ENCODE measurements around the gene FHAD1.

The FHAD1 gene

DNA sequence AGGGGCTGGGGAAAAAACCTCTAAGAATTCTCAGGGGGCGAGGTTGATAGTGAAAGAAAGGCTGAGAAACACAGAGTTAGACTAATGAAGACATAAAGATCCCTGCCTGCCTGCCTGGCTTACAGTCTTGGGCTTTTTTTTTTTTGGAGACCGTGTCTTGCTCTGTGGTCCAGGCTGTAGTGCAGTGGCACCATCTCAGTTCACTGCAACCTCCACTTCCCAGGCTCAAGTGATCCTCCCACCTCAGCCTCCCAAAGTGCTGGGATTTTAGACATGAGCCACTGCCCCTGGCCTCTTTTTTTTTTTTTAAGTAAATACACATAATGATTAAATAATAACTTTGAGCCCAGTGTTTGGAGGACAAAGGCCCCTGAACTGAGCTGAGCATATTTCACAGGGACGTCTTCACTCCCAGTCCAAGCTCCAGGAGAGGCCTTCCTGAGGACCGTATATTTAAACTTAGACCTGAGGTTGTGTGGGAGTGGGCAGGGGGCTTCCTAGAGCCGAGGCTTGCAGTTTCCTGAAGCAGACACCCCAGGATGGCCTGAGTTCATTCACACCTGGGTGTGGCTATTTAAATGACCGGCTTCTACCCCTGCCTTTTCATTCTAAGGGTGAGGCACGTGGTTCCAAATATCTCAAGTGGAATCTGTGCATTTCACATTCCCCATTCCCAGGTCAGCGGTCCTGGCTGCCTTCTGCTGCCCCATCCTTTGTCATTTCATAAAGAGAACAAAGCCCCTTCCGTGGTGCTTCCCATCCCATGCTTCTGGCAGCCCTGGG lies 146.6 kb downstream of the FHAD1 start:
- DNase-seq (ENCODE audit: low read depth in 1 of 2, low spot score in 1 of 2): peak in 1 of 2 experiments; percentile 28
- no peak for TF ChIP-seq JUND (IDR thresholded peaks at IDR 0.05; ENCODE audit: low read depth)
- in situ Hi-C loops (cut with HindIII; ENCODE audit: low pct_unique_long_range_greater_than_20kb, low sequenced_read_pairs): no loop called here

DNA sequence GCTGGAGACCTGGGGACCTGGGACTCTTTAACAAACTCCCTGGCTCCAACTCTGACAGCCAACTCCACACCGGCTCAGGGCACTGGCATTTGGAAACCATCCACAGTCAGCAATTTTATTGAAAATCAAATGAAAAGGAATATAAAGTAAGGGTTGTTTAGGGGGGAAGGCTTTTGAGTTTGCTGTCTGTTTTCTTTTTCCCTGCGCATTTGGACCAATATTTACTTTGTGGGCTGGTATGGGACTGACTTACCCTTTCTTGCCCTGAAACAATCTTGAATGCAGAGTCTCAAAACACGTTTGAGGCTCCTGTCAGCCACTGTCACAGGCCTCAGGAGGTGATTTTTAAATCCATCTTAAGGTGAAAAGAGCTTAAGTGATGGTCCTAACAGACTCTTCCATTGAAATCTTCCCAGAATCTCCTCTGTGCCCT lies 147.3 kb downstream of the FHAD1 start:
- no peak for DNase-seq (ENCODE audit: low read depth in 1 of 2, low spot score in 1 of 2)
- no peak for TF ChIP-seq JUND (IDR thresholded peaks at IDR 0.05; ENCODE audit: low read depth)
- in situ Hi-C loops (cut with HindIII; ENCODE audit: low pct_unique_long_range_greater_than_20kb, low sequenced_read_pairs): no loop called here

DNA sequence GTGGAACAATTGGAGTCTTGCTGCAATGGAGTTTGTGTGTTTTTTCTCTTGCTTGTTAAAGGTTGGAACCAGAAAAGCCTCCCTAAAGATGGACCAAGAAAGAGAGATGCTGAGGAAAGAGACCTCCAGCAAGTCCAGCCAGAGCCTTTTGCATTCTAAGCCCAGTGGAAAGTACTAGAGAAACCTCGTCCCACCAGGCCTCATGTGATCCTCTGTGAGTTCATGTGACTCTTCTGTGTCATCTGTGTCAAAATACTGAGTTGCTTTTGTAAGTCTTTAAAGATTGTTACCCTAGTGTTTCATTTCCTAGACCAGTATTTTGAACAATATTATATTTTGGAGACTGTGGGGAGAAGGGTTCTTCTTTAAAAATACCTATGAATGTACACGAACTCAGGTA lies 150.2 kb downstream of the FHAD1 start:
- no peak for DNase-seq (ENCODE audit: low read depth in 1 of 2, low spot score in 1 of 2)
- in situ Hi-C loops (cut with HindIII; ENCODE audit: low pct_unique_long_range_greater_than_20kb, low sequenced_read_pairs): no loop called here
- no peak for TF ChIP-seq JUND (IDR thresholded peaks at IDR 0.05; ENCODE audit: low read depth)

DNA sequence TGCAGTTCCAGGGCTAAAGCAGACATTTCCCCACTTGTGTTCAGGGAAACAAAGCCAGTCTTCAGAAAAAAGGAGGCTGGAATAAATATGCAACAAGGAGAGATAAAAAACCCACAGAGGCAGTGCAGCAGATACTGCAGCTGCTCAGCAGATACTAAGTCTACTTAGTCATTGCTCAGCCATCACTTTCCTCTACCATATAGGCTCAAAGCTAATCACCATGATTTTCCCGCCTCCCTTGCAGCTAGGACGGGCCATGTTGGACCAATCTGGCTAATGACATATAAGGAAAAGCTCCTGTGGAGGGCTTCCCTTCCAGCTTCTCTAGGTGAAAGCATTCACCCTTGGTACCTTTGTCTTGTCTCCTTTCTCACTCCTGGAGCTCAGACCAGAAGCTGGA lies 152.7 kb downstream of the FHAD1 start:
- no peak for DNase-seq (ENCODE audit: low read depth in 1 of 2, low spot score in 1 of 2)
- in situ Hi-C loops (cut with HindIII; ENCODE audit: low pct_unique_long_range_greater_than_20kb, low sequenced_read_pairs): no loop called here
- no peak for TF ChIP-seq JUND (IDR thresholded peaks at IDR 0.05; ENCODE audit: low read depth)

DNA sequence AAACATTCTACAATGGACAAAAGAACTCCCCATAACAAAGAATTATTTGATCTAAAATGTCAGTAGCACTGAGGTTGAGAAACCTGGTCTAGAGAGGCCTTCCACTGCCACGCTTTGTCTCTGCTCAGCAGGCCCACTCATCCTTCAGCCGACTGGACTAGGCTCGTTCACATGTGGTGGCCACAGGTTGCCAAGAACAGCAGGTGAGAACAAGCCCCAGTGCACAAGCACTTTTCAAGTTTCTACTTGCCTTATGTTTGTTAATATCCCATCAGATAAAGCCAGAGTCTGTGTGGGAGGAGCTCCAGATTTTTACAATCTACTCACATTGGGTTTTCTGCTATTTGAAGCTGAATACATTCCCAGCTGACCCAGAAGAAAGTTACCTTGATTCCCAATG lies 153.6 kb downstream of the FHAD1 start:
- in situ Hi-C loops (cut with HindIII; ENCODE audit: low pct_unique_long_range_greater_than_20kb, low sequenced_read_pairs): no loop called here
- TF ChIP-seq JUND (IDR thresholded peaks at IDR 0.05; ENCODE audit: low read depth): no peak
- DNase-seq (ENCODE audit: low read depth in 1 of 2, low spot score in 1 of 2): peak in 1 of 2 experiments; percentile 81

DNA sequence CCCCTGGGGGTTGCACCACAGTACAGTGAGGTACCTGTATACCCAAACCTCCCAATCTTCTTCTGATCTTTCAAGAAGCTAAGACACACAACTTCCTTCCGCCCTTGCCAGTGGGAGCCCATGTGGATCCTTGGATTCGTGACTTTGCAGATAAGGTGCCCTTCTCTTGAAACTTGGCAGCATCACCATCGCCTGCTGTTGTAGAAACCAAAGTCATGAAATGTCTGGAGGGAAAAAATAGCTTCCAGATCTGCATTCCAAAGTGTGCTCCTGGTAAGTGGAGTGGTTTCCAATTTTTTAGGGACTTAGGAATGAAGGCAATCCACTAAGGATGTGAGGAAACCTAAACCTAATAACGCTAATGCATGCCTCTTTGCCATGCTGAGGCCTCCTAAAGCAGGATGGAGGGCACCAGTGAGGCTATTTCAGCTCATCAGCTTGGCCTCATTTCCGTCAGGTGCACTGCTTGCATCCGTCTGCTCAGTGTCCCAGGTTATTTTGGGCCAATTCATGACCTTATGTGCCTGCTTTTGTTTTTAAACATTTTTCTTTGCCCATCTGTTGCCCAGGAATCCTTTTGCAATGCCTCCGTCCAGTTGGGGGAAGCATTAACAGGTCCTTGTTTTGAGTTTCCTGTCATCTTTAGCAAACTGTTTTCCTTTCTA lies 154.5 kb downstream of the FHAD1 start:
- TF ChIP-seq JUND (IDR thresholded peaks at IDR 0.05; ENCODE audit: low read depth): no peak
- in situ Hi-C loops (cut with HindIII; ENCODE audit: low pct_unique_long_range_greater_than_20kb, low sequenced_read_pairs): no loop called here

DNA sequence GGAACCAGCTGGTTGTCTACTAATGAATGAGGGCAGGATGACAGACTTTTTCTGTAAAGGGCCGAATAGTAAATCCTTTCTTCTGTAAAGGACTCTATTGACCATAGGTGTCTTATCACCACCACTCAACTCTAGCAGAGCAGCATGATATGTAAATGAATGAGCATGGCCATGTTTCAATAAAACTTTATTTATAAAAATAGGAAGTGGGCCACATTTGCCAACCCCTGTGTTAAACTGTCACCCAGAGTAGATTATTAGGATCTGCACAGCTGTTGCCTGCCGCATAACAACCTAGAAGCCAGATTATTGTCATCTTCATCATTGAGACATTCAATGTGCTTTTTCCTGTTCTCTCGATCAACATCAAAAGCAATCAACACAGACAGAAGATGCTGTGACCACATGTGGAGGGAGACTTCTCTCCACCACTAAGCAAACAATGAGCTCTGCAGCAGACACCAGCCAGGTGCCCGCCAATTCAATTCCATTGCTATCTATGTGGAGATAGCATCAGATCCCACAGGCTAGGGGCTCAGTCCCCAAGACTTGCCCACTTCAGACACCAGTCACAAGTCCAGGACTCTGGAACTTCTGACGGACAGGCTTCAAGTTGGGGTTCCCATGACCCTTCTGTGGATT lies 155.9 kb downstream of the FHAD1 start:
- no peak for DNase-seq (ENCODE audit: low read depth in 1 of 2, low spot score in 1 of 2)
- no peak for TF ChIP-seq JUND (IDR thresholded peaks at IDR 0.05; ENCODE audit: low read depth)
- in situ Hi-C loops (cut with HindIII; ENCODE audit: low pct_unique_long_range_greater_than_20kb, low sequenced_read_pairs): no loop called here

More for the DNA sequence above, 154.5 kb downstream of the FHAD1 start:
- DNase-seq (ENCODE audit: low read depth in 1 of 2, low spot score in 1 of 2): peak in 1 of 2 experiments; percentile 46

DNA sequence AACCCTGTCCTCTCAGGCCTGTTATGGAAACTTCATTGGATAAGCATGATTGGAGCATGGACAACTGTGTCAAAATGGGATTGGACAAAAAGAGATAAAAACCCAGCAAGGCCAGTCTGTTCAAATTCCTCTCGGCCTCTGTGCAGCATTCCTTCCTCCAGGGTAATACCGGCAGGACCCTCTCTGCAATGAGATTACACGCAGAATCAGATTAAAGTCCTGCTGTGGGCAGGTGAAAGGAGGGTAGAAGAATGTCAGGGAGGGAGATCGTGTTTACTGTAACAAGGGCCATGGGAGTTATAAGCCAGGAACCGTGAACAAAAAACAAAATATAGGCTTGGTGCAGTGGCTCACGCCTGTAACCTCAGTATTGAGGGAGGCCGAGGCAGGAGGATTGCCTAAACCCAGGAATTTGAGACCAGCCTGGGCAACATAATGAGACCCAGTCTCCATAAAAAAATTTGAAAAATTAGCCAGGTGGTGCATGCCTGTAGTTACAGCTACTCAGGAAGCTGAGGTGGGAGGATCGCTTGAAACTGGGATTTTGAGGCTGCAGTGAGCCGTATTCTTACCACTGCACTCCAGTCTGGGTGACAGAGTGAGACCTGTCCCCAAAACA lies 157.0 kb downstream of the FHAD1 start:
- no peak for TF ChIP-seq JUND (IDR thresholded peaks at IDR 0.05; ENCODE audit: low read depth)
- in situ Hi-C loops (cut with HindIII; ENCODE audit: low pct_unique_long_range_greater_than_20kb, low sequenced_read_pairs): no loop called here
- no peak for DNase-seq (ENCODE audit: low read depth in 1 of 2, low spot score in 1 of 2)

DNA sequence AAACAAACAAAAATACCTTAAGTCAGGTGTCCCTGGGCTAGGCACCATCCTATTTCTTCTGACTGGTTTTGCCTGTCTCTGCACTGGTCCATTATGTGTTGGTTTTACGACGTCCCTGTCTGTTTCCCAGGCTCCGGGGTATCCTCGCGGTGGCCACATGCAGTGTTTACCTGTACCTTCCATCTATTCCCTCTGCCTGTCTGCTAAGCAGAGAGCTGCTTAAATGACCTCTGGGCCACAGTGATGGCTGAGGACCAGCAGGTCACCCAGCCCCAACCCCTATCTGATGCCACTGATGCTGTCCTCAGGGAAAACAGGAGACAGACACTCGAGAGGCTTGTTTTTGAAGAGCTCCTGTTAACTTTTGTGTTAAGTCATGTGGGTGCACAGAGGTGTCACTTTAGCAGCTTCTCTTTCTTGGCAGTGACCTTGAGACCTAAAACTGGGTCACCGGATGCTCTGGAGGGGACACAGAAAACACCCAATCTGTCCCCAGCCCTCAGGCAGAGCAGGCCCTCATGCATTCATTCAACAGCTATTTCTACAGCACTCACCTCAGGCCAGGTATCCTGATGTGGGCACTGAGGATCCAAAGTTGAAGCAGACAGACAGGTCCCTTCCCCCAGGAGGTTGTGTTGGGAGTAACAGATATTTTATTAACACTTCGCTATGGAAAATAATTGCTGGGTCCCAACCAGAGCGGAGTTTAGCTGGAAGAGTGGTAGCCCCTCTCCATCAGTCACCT lies 158.3 kb downstream of the FHAD1 start:
- in situ Hi-C loops (cut with HindIII; ENCODE audit: low pct_unique_long_range_greater_than_20kb, low sequenced_read_pairs): no loop called here
- peak in 1 of 2 experiments; percentile 41 for DNase-seq (ENCODE audit: low read depth in 1 of 2, low spot score in 1 of 2)
- TF ChIP-seq JUND (IDR thresholded peaks at IDR 0.05; ENCODE audit: low read depth): no peak

DNA sequence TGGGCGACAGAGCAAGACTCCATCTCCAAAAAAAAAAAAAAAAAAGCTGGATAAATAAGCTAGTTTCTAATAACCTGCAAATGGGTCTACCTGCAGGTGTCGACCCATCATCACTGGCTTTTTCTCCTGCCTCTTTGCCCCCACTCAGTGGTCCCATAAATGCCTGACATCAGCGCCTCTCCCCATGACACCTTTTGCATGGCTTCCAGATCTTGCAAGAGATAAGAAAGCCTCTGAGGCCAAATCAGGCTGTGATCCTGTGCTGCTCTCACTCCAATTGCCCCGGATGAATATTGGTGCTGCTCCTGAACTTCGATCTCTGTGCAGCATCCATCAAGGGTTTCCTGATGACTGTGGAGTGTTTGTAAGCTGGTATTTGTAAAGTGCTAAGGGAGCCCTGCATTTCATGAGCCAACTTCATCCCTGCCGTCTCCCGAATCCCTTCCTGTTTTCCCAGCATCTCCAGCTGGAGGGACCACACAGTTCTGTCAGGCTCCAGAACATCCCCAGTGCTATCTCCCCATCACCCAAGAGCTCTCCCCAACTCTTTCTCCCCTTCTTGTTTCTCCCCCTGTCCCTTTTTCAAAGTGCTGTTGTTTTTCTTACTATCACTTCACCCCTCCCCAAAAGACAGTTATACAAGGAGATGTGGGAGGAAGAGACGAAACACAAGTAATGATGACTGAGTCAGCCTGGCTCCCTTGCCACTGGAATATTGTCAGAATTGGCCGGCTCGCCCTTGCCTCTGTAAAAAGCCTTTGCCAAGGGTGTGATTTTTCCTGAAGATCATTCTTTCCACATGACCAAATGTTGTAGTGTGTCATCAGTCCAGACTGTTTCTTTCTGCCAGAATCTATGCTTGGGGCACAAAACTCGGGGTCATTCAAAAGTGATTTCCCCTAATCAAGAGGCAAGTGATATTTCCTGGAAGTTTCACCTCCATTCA lies 159.9 kb downstream of the FHAD1 start:
- no peak for TF ChIP-seq JUND (IDR thresholded peaks at IDR 0.05; ENCODE audit: low read depth)
- in situ Hi-C loops (cut with HindIII; ENCODE audit: low pct_unique_long_range_greater_than_20kb, low sequenced_read_pairs): no loop called here
- no peak for DNase-seq (ENCODE audit: low read depth in 1 of 2, low spot score in 1 of 2)

DNA sequence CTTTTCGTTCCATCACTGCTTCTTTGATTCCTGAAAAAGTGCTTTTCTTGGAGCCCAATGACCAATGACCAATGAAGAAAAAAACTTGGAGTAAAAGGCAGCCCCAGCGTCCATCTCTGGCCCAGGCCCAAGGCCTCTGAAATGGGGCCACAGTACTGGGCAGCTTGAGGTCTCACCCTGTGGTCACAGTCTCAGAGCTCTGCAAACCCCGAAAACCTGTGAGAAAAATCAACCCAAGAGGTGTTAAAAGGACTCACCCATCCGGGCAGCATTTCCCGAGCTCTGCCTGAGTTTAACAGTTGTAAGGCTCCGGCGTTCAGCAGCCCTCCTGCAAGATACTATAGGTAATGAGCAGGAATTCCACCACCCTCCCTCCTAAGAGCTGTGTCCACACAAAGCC lies 160.6 kb downstream of the FHAD1 start:
- TF ChIP-seq JUND (IDR thresholded peaks at IDR 0.05; ENCODE audit: low read depth): no peak

More for the DNA sequence above, 160.6 kb downstream of the FHAD1 start:
- no peak for DNase-seq (ENCODE audit: low read depth in 1 of 2, low spot score in 1 of 2)
- in situ Hi-C loops (cut with HindIII; ENCODE audit: low pct_unique_long_range_greater_than_20kb, low sequenced_read_pairs): no loop called here
